Kidney tubule cell (primary cell): ENCODE data around the gene SHPK.
"Not testable (repeated sequence)": the region's sequence is repeated elsewhere in the genome, so short reads cannot be mapped to it uniquely, and the experiment has no call there.

ENCODE experiments used
- DNase-seq: peaks from one replicate; pipeline ENCODE4 v3.0.0-alpha.2; 2018; ENCODE audit warnings: low spot score

The SHPK gene

DNA sequence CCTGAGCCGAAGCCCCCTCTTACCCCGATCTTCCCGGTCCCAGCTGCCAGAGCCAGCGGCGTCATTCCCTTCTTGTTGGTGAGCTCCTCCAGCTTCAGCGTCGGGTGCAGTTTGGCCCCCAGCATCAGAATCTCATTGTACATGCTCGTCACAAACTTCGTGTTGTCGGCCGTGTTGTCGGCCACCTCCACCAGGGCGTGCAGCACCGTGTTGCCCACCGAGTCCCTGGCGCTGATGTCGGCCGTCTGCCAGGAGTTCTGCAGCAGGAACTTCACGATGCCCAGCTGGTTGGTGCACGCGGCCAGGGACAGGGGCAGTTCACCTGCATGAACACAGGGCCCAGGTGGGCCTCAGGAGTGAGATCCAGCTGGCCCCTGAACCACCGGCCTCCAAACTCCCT is 46.3 kb downstream of the SHPK start:
- no peak for DNase-seq

DNA sequence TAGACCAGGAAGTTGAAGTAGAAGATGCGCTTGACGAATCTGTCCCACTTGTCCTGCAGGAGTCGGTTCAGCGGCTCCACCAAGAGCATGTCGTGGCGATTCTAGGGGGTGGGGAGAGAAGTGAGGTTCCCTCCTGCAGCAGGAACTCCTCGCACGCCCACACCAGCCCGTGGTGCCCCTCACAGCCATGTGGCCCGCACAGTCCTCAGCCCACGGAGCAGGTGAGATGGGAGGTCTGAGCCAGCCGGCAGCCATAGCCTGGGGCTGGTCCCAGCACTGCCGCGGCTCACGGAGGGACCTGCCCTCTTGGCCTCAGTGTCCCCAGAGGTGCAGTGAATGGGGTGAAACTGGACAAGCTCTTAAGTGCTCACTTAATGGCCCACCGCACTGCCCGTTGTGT is 50.2 kb downstream of the SHPK start:
- DNase-seq: no peak

DNA sequence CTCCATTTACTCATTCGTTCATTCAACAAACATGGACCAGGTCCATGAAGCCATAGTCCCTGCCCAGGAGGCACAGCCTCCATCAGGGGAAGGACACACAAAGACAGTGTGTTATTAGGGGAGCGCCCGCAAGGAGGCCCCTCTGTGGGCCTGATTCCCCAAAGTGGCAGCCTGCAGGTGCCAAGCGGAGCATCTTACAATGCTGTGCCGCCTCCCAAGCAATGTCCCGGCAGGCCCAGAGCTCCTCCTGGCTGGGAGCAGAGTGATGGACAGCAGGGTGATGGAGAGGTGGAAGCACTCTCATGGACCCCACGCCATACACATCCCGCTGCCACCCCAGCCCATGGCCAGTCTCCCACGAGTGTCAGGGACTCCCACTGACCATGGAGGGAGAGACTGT is 52.6 kb downstream of the SHPK start:
- no peak for DNase-seq

DNA sequence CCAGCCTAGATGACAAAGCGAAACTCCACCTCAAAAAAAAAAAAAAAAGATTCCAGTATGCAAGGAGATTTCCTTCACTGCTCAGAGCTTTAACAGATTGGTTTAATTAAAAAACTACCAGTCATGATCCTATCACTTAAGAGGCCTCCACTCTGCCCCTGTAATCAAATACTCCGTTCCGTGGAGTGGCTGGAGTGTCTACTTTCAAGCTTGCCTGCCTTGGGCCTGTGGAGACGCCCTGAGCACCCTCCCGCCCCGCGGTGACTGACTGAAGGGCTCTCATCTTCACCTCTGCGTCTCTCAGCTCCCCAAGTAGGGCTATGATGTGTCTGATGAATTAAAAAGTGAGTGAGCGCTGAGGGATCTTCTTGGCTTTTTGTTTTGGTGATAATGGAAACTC is 53.1 kb downstream of the SHPK start:
- DNase-seq: no peak

DNA sequence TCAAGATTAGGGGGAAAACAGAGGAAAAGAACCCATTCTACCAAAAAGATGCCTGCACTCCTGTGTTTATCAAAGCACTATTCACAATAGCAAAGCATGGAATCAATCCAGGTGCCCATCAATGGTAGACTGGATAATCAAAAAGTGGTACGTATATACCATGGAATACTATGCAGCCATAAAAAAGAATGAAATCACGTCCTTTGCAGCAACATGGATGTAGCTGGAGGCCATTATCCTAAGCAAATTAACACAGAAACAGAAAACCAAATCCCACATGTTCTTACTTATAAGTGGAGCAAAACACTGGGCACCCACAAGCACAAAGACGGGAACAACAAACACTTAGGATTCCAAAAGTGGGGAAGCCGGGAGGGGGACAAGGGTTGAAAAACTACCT is 57.4 kb downstream of the SHPK start:
- DNase-seq: not testable (repeated sequence)

DNA sequence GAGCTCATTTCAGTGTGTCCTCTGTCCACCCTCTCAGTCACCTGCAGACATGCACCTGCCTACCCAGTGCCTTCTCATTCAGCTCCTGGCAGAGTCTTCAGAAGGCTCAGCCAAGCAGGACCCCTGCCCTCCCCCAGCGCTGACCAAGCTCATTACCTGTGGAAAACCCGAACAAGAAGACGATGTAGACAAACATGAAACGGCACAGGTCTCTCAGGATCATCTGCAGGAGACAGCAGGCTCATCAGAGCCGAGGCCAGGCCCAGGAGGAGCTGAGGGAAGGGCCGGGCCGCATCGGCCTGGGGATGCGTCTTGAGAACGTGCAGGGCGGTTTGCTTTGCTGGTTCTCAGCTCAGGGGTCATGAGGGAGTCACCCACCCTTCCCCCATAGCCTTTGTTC is 59.1 kb downstream of the SHPK start:
- no peak for DNase-seq

DNA sequence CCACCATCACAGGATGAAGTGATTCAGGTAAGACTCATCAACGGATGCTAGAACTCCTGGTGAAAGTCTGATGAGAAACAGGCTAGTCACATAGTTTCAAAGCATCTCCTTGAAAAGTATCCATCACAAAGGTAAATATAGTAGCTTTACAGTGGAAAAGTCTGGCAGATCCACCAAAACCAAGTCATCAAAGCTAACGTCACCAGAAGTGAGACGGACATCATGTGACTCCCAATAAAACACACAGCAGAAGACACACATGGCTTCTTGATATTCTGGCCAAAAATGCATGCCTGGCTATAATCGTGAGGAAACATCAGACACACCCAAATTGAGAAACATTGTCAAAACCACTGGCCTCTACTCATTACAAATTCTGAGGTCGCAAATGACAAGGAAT is 60.5 kb downstream of the SHPK start:
- peak; percentile 56 for DNase-seq

DNA sequence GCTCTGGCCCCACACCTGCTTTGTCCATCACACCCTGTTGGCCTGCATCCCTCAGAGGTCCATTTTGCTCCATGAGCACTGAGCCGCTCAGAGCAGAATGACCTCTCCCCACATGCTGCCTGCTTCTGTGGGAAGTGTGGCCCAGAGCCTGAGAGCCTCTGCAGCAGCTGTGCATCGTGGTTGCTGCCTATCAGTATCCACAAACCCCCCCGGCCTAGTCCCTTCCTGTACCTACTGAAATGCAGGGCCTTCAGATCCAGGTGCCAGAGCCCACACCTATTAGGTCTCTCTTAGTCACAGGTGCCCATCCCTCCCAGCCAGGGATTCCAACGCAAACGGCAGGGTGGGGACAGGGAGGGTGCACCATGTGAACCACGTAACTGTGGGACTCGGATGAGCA is 61.8 kb downstream of the SHPK start:
- no peak for DNase-seq

DNA sequence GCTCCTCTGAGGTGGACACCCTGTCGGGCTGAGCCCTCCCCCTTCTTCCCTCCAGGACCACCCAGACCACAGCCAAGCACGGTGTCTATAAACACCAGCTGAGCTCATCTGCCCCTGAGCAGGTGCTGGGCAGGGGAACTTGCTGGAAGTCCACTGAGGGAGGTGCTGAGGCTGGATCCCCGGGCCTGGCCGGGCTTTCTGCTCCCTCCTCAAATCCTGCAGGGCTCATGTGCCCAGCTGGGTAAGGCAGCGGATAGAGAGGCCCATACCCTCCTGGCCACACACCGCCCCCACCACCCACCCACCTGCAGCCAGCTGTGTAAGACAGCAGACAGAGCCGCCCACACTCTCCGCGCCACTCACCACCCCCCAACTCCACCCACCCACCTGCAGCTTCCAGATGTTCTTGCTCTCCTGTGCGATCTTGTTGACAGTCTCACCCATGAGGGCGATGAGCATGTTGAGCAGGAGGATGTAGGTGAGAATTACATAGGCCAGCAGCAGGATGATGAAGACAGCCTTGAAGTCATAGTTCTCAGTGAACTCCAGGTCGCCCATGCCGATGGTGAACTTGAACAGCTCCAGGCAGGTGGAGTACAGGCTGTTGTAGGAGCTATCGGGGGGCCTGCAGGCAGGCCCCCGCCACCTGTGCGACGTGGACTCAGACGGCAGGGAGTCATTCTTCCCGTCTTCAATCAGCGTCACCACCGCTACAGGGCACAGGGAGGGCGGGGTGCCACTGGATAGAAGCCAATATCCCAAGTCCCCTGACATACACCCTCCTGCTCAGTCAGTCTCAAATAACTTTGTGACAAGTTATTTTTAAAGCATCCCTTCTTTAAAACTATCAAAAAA is 62.6 kb downstream of the SHPK start:
- DNase-seq: no peak

DNA sequence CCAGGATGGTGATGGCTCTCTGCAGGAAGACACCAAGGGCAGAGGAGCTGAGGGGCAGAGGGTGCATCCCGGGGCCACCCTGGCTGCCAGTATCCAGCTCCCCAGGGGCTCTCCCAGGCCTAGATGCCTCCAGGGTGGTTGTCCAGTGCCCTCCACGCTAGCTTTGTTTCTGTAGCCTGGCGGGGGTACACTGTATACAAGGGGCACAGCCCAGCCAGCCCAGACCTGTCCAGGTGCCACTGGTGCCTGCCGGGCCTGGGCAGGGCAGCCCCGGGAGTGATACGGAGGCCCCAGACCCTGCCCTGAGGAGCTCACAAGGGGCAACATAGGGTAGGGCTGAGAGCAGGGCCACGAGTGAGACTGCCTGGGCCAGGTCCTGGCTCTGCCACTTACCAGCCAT is 63.8 kb downstream of the SHPK start:
- no peak for DNase-seq

DNA sequence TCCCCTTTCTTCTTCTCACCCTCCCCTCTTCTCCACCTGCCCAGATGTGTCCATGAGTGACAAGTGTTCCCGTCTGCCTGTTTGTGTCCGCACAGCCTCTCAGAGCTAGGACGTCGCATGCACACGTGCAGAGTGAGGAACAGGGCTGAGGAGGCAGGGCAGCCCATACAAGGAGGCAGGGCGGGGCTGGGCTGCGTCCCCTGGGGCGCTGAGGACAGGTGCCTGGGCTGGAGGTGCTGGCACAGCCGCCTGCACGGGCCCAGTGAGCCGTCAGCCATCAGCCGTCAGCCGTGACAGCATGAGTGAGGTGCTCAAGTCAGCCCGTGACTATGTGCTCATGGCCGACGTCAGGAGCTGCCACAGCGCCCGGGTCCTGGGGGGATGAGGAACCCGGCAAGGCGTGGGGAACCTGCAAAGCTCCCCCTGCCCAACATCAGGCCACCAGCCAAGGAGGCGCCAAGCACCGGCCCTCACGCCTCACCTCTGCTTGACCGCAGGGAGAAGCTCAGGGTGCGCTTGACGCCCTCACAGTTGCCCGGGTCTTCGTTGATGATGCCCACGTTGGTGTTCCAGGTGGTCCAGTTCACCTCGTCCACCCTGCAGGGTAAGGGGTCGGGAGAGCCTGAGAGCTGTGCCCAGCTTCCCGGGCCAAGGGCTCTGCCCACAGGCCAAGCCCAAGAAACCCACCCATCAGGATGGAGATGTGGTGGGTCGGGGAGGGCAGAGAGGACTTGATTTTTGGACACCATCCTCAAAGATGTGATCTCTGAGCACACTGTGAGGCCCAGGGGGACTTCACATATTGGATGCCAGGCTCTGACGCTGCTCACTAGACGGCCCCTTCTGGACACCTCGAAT is 64.8 kb downstream of the SHPK start:
- no peak for DNase-seq

DNA sequence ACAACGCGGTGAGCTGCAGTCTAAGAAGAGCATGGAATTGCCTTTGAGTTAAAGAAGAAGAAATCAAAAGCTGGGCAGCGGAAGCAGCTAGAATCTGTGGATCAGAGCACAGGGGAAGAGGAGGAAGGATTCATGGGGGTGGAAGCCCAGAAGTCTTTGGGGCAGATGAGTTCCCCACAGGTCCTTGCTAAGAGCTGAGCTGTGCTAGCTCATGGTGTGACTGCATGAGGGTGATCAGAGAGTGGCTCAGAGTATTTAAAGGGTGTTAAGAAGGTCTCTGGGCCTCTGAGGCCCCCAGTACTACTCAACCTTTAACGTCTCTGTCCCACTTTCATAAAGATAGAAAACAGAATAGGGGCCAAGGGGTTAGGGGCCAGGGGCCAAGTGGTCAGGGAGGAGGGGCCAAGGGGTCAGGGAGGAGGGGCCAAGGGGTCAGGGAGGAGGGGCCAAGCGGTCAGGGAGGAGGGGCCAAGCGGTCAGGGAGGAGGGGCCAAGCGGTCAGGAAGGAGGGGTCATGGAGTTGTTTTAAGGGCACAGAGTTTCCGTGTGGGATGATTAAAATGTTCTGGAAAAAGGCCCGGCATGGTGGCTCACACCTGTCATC is 66.4 kb downstream of the SHPK start:
- DNase-seq: no peak

DNA sequence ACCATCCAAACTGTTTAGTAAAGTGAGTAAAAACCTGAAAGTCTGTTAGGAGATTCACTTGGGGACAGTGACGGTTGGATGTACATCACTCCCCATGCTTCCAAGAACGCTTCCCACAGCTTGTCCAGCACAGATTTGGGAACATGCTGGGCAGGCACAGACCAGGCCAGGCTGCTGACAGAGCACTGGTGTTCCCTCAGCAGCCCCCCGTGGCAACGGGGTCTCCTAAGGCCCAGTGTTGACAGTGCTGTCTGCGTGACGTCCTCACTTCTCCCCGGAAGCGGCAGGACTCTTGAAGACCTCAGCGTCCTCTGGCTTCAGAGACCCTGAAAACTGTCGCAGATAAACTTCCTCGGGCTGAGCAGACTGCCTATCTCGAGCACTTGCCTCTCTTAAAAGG is 69.5 kb downstream of the SHPK start:
- no peak for DNase-seq

DNA sequence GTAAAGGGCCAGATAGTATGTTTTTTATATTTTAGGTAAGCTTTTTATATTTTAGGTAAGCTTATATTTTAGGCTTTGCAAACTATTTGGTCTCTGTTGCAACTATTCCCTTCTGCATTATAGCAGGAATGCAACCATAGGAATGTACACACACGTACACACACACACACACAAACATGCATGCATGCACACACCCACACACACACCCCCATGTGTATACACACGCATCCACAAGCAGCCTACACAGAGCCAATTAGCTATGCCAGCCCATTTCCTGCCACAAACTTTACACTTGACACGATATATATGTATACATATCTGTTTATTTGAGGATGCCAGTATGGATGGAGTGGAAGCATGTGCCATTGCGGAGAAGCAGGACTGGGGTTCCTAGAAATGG is 70.9 kb downstream of the SHPK start:
- DNase-seq: no peak

DNA sequence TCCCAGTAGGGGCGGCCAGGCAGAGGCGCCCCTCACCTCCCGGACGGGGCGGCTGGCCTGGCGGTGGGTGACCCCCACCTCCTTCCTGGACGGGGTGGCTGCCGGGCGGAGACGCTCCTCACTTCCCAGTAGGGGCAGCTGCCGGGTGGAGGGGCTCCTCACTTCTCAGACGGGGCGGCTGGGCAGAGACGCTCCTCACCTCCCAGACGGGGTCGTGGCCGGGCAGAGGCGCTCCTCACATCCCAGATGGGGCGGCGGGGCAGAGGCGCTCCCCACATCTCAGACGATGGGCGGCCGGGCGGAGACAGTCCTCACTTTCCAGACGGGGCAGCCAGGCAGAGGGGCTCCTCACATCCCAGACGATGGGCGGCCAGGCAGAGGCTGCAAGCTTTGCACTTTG is 71.8 kb downstream of the SHPK start:
- DNase-seq: not testable (repeated sequence)

DNA sequence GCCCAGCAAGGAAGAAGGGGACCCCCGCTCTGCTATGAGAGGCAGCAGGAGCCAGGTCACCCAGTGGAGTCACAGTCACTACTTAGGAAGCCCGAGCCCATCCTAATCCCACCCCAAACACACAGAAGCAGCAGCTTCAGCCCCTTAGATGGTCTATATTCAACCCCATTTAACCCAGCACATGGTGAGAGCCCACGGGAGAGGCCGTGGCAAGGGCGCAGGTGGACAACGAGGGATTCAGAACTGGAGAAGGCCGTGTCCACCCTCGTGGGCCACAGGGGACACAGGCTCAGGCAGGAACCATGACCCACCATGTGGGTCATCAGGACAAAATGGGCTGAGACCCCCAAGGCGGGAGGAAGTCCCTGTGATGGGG is 76.8 kb downstream of the SHPK start:
- no peak for DNase-seq

DNA sequence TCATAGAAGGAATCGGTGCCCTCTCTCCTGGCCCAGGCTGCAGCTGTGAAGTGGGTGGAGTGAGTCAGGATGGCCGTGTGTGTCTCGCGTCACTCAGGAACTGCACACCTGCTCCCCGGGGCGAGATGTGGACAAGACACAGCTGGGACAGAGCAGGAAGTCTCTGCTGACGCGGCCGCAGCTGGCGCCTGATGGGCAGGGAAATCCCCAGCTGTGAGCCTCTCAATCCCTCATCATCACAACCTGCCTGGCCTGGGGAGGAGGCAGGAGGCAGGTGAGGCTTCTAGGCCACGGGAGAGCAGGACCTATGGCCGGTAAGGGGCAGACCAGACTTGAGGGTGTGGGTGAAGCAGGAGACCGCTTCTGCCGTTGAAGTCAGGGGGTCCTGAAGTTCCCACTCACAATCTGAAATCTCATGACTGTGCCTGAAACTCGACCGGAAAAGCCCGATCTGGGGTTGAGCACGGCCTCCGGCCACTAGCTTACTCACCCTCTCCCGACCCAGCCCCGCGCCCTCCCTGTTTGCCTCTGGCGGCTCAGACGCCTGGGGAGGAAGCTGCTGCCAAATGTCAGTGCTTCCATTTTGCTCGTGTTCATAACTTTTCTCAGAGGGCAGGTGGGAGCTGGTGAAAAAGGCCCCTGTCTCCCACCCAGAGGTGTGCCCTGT is 77.3 kb downstream of the SHPK start:
- DNase-seq: peak; percentile 90
